ELF-1 (cell line): ENCODE data around the gene MKNK1.
"Not testable (repeated sequence)": the region's sequence is repeated elsewhere in the genome, so short reads cannot be mapped to it uniquely, and the experiment has no call there.

Experiments
- DNase-seq: peaks from one replicate; pipeline ENCODE4 v3.0.0-alpha.2; 2016; ENCODE audit warnings: low read depth, low spot score

MKNK1 gene

DNA sequence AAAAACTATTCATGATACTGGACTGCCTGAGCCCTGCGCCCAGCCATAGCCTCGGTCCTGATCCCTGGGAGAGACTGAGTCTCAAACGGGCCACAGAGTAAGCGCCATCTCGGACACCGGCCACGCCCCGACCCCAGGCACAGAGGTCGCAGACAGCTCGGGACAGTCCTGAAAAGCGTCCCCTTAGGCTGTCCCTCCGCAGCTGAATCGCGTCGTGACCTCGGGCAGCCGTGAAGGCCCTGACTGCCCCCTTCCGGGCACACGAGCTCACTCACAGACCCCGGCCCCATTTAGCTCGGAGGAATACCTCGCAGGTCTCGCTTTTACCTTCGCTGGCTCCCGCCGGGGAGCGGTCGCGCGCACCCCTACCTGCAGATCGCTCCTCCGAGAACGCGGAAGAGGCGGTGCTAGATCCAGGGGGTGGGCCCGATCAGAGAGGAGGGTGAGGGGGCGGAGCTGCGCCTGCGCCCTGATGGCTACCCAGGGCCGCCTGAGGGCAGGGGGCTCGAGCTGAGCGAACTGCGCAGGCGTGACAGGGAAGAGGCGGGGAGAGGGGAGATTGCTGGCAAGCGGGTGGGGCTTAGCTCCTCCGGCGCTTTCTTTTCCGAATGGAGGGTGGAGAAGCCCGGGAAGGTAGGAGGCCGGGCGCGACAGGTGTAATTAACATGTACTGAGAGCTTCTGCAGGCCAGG is at the start of gene MKNK1:
Gene MKNK1 (minus strand): TSS at position 411 of the 692 bp plus-strand sequence. CDS start 20,941 bp downstream, outside the sequence.
- peak; percentile 99 for DNase-seq

DNA sequence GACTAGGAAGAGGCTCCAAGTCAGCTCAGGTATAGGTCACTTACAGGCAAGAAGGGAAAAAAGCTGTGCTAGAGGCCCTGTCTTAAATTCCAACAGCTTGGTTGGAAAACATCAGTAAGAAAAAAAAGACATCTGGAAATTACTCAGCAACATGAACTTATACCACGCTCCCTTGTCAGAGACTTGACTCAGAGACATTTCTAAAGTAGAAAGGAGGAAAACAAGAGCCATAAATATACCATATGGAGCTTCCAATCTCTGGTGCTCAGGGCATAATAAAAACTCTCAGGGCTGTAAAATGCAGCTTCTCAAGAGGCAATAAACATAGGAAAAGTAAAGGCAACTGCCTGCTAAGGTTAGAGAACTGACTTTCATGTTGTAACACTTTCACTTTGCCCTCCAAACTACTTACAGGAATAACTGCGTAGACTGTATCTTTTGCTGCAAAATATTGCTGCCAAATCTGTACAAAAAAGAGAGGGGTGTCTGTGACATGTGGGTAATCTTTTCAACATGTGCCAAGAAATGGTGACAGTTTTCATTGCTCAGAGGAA is 49.4 kb upstream of the MKNK1 start:
- no peak for DNase-seq

DNA sequence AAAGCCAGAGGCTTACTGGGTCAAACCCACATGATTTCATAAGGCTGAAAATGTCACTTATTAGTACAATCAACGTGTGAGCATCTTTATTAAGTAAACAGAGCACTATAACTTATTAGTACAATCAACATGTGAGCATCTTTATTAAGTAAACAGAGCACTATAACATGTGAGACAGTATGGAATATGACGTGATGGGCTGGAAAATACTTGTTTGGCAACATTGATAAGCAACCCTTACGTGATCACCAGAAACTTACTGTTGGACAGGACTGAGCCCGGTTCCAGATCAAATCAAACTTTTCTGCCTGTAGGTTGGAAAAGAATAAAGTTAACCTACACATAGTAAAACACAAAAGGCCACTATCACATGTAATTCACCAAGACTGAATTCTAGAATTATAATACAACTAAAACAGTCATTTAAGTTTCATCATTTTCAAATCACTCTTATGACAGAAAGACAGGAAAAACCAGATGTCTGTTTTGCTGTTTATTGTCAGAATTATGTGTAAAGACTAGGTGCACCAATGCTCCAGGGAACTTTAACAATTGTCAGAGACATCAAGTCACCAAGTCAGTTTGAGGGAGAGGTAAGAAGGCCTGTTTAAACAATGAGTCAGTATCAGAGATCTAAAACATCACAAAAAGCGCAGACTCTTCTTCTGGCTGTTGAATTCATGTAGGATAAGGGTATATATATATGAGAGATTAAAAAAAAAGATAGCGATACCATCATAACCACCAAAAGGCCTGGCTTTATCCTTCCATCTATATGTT is 48.4 kb upstream of the MKNK1 start:
- DNase-seq = no peak

DNA sequence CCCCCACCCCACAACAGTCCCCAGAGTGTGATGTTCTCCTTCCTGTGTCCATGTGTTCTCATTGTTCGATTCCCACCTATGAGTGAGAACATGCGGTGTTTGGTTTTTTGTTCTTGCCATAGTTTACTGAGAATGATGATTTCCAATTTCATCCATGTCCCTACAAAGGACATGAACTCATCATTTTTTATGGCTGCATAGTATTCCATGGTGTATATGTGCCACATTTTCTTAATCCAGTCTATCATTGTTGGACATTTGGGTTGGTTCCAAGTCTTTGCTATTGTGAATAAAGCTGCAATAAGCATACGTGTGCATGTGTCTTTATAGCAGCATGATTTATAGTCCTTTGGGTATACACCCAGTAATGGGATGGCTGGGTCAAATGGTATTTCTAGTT is 47.1 kb upstream of the MKNK1 start:
- not testable (repeated sequence) for DNase-seq

DNA sequence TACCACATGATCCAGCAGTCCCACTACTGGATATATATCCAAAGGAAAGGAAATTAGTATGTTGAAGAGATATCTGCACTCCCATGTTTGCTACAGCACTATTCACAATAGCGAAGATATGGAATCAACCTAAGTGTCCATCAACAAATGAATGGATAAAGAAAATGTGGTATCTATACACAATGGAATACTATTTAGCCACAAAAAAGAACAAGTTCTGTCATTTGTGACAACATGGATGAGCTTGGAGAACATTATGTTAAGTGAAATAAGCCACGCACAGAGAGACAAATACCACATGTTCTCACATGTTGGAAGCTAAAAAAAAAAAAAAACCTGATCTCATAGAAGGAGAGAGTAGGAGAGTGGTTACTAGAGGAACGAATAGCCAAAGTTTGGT is 46.4 kb upstream of the MKNK1 start:
- no peak for DNase-seq

DNA sequence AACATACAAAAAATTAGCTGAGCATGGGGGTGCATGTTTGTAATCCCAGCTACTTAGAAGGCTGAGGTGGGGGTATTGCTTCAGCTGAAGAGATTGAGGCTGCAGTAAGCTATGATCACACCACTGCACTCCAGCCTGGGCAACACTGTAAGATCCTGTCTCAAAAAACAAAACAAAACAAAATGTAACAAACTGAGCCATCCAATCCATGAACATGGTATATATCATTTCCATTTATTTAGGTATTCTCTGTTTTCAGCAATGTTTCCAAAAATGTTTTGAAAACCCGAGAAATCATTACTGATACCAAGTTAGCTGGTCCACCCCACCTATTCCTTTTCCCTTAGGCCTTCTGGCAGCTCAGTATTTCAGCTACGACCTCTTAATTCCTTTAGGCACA is 45.7 kb upstream of the MKNK1 start:
- DNase-seq = no peak

DNA sequence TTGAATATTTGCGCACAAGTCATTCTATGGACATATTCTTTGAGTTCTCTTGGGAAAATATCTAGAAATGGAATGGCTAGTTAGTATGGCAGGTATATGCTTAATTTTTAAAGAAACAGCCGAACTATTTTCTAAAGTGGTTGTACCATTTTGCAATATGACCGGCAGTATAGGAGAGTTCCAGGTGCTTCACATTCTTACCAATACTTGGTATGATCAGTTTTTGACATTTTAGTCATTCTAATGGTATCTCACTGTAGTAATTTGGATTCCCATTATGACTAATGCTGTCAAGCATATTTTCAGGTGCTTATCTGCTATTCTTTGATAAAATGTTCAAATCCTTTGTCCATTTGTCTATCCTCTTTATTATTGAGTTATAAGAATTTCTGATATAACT is 43.5 kb upstream of the MKNK1 start:
- DNase-seq = no peak

DNA sequence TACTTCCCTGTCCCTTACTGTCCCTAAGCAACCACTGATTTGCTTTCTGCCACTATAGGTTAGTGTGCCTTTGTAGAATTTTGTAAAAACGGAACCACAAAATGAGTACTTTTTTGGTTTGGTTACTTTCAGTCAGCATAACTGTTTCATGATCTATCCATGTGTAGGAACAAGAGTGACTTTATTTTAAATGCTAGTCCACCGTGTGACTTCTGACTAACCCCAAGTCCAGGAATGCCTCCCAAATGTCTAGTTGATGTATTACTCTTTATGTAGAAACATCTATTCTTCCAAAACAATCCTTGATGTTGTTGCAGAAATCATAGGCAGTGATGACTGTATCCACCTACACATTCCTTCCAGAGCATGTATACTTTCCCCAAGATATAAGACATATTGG is 42.8 kb upstream of the MKNK1 start:
- no peak for DNase-seq

DNA sequence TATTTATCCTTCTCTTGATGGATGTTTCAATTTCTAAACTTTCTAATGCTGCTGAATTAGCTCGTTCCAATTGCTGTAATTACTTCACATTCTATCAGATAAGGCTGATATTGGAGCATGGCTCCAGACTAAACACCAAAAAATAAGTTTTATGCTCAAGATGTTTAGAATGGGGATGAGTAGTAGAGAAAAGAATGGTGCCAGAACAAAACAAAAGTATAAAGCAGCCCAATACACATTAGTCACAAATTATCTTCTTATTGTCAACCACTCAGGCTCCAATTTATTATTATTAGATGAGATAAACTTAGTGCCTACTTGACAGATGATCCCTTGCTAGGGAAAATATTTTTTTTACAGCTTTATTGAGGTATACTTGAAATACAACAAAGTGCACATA is 42.3 kb upstream of the MKNK1 start:
- DNase-seq = no peak

DNA sequence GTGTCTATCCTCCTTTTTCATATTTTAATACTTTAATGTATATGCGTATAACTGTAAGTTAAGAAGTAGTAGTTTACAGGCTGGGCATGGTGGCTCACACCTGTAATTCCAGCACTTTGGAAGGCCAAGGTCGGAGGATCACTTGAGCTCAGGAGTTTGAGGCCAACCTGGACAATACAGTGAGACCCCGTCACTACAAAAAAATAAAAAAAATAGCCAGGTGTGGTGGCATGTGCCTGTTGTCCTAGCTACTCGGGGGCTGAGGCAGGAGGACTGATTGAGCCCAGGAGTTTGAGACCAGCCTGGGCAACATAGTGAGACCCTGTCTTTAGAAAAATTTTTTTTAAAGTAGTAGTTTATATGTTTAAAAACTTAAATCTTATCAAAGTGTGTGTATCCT is 41.7 kb upstream of the MKNK1 start:
- DNase-seq = no peak

DNA sequence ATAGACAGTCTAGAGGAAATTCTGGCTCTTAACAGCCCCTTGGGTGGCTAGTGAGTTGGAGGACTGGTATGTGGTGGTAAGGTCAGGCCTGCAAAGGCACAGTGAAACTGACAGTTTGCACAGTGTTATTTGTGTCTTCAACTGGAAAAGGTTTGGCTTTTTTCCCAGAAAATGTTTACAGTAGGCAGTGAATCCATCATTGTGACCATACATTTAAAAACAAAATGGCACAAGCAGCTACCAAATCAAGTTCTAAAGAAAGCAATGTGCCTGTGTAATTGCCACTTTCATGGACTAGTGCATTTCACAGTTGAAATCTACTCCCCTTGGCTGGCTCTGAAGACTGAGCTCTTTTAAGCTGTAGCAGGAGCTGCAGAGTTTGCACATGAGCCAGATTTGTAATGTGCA is 39.3 kb upstream of the MKNK1 start:
- DNase-seq = no peak

DNA sequence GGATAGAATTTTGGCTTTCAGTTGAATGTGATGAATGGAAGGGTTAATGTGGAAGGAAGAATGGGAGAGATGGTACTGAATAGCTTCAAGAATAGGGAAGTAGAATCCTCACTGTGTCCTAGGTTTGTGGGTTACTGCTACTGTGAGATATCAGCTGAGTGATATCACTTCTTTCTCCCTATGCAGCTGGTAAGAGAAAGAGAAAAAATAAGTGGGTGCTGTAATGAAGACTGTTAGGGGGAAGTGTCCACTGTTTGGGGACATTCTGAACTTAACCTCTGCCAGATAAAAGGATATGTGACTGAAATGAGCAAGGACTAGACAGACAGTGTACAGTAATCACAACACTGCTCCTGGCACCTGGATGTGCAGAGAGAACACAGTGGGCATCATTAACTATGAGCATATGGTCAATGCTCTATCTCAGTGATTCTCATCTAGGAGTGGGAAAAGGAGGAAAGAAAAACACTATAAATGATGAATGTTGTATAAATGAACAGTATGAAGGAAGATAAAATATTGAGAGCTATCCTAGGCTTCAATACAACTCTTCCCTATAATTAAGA is 38.1 kb upstream of the MKNK1 start:
- no peak for DNase-seq

DNA sequence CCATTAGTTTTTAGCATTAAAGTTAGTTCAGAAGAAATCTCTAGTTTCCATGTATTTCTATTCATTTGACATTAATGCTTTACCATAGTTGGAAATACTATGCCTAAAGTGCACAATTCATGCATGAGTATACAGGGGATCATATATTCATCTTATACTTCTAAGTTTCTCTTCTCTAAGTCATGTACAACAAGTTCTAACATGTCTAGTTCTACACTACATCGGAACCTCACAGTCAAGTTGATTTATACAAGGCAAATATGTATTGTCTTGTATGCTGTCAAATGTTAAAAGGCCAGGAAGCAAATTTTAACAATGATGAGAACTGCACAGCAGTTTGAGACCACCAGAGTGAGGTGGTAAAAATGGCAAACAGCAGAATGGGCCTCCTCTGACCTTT is 35.5 kb upstream of the MKNK1 start:
- DNase-seq = no peak

DNA sequence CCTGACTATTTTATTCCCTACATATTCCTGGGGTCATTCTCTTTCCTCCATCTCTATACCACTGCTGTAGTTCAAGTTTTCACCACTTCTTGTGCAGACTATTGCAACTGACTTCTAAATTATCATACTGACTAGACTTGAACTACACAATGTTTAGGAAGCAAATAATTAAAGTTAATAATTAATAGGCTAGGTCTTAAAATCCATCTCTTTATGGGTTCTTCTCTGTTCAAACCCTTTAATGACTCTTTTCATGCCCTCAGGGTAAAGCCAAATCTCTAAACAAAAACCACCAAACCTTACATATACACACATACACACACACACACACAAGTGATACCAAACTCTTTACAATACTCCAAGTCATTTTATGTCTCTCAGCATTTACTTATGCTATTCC is 34.9 kb upstream of the MKNK1 start:
- no peak for DNase-seq

DNA sequence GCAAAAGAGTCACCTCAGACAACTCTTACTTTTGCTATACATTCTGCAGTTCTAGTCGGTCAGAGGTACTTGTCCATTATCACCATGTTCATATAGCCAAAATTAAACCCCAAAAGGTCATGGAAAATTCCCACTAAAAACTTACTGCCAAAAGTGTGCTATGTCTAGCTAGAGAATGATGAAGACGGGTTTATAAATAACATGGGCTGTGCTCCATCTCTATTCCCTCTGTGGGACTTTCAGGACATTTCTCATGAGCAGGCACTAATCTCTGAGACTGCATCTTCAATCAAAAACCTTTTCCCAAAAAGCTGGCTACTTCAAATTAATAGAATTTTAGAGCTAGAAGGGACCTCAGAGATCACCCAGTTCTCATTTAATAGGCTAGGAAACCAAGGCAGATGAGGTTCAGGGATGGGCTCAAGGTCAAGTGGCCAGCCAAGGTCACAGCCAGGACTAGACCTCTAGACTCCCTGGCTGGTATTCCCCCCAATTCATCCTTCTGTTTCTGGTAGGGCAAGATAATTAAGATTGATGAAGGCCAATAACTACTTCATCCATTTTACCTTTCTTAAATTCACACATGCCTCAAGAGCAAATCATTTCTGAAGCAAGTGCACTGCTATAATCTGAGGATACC is 33.5 kb upstream of the MKNK1 start:
- DNase-seq = no peak

DNA sequence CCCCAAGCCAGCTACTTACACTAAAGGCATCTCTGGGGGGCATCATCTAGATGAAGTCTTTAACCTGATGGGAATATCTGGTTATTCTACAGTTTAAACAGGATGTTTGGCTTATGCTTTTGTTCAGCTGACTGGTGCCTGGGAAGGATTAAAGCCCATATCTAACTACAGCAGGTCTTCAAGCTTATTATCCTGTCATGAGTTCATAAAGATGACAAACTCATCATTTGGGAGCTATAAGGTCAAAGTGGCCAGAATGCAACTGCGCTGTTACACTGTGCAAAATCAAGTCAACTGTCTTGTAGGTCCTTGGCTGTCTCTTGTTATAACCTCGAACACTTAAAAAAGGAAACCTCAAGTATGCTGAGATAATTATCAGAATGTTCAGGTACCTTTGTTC is 31.1 kb upstream of the MKNK1 start:
- no peak for DNase-seq

DNA sequence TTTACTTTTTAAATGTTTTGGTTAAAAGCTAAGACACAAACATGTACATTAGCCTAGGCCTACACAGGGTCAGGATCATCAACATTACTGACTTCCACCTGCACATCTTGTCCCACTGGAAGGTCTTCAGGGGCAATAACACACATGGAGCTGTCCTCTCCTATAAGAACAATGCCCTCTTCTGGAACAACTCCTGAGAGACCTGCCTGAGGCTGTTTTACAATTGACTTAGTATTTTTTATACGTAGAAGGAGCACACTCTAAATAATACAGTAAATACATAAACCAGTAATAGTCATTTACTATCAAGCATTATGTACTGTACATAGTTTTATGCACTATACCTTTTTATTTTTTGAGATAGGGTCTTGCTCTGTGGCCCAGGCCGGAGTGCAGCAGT is 26.7 kb upstream of the MKNK1 start:
- no peak for DNase-seq

DNA sequence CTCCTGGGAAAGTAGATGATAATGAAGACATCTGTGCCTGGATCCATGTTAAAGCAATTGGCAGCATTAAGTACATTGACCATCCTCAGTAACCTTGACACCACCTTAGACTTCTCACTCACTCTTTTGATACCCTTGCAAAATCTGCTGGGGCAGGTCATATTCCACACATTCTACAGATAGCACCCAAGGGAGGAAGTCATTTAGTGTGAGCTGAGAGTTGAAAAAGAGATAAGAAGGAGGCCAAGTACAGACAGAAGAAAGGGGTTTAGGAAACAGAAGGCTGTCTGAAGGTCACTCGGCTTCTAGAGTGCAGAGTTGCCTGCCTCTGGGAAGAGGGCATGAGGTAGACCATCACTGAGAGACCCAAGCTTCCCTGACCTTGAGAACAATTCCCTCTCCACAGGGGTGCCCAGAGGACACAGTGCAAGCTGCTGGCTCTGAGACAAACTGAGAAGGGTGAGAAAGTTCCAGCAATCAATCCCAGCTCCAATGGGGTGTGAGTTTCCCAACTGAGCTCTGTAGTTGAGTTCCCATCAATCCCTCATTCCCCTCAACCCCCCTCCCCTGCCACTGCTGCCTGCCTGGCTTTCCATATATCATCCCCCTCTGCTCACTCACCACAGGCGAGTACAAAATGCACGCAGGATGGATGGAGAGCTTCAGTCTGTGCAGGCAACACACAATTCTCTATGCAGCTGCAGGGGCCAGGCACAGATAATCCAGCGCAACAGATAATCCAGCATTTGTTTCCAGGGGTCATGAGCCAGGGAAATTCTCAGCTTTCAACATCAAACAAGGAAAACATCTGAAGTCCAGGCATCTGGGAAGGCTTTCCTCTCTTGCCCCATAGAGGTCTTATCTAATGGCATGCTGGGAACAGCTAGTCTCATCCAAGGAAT is 19.9 kb upstream of the MKNK1 start:
- peak; percentile 47 for DNase-seq

DNA sequence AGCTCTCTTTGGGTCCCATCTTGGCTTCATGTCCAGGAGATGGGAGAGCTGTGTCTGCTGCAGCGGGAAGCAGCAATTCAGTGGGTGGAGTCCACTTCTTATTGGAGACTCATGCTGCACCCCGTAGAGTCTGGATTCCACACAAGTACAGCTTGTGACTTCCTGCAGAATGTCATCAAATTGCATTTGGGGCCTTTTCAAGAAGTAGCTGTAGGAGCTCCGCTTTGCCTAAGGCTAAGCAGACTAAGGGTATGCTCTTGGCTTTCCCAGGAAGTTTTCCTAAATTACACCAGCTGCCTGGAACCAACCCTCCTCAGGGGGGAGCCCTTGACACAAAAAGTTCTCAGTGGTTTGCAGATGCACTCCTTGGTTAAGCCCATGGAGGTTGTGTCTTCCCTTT is 18.3 kb upstream of the MKNK1 start:
- peak; percentile 79 for DNase-seq

DNA sequence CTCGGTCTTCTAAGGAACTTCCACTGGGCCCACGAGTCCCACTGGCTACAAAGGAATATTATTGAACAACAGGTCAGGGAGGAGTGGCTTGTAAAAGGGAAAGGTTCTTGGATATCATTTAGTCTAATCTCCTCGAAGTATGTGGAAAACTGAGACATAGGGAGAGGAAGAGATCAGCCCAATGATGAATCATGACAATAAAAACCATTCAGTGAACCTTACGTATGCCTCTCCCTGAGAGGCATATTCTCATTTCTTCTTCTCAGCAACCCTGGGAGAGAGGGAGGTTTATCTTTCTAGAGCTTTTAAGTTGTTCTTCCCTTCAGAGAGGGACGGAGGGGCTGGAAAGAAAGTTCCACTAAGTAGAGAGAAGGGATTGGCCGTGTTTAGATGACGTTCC is 17.9 kb upstream of the MKNK1 start:
- no peak for DNase-seq

DNA sequence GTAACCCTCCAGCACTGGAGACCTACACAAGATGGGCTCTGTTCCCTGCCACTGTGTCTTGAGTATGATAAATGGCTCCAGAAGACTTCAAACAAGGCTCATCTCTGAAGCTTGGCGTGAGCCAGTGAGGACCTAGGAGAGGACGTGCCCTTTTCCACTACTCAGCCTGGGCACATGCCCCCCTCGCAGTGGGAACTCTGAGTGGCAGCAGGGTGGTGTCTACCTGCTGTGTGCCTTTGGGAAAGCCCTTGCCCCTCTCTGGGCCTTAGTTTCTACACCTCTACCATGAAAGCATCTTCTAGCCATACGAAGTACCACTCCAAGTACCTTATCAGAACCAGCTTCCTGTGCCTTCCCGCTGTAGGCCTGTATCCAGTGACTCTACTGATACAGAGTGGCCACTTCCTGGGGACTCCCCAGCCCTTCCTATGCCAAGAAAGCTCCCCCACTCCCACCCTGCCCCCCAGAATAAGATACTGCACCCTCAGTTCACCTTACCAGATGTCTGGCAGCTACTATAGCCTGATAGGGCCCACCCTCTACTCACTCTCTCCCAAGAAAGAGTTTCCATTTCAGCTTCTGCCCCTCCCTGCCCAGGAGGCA is 15.7 kb upstream of the MKNK1 start:
- no peak for DNase-seq
